Astrocyte of the spinal cord (primary cell): ENCODE measurements around the gene ENAH.
"Not testable (repeated sequence)": the region's sequence is repeated elsewhere in the genome, so short reads cannot be mapped to it uniquely, and the experiment has no call there.

Source experiments
- DNase-seq: peaks from one replicate; pipeline ENCODE4 v3.0.0; 2011; ENCODE audit warnings: low read depth, low spot score
- H3K4me3 ChIP-seq: 2 replicates; pipeline ENCODE4 v1.5.1; 2011; ENCODE audit warnings: low read depth, mild to moderate bottlenecking, low read length, moderate library complexity
- in situ Hi-C: cut with HindIII; loops from 2 replicates; pipeline ENCODE4 v1.10.0; 2017; ENCODE audit warnings: low sequenced_read_pairs
- TF ChIP-seq, protein P1 (sequence below): IDR thresholded peaks from 2 replicates; pipeline ENCODE4 v1.5.1; 2012; ENCODE audit warnings: low read depth, mild to moderate bottlenecking, low read length, inconsistent platforms

Gene ENAH

DNA sequence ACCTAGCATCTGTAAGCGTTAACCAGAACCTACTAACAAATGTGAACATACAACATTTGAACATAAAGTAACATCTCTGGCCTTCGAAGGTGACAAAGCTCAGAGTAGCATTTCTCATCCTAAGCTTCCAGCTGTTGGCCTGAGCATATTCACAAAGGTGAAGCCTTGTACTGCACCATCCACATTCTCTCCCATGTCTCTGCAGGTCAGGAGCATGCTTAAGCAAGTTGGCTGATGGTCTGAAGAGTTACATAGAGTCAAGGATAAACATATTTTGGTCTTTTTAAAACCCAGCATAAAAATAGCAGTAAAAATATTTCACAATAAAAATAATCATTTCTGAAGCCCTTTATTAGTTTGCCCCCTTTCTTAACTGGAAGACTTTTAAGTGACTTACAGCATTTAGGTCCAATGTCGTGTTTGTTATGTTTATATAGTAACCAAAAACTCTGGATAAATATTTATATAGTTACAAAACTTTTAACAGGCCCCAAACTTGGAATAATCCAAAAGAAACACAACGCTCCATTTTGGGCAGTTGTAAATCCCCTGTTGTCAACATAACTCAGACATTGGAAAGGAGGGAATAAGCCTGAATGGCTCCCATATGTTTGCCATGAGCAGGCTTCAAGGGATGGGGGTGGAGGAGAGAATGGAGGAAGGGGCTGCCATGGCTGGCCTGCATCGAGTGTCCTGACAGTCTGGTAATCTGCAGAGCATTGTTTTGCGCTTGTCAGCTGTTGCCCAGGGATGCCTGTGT is 42.8 kb upstream of the ENAH start:
- H3K4me3 ChIP-seq = no peak overlapping the region
- in situ Hi-C loops = no loop called here
- DNase-seq = no peak
- TF ChIP-seq, protein P1, sequence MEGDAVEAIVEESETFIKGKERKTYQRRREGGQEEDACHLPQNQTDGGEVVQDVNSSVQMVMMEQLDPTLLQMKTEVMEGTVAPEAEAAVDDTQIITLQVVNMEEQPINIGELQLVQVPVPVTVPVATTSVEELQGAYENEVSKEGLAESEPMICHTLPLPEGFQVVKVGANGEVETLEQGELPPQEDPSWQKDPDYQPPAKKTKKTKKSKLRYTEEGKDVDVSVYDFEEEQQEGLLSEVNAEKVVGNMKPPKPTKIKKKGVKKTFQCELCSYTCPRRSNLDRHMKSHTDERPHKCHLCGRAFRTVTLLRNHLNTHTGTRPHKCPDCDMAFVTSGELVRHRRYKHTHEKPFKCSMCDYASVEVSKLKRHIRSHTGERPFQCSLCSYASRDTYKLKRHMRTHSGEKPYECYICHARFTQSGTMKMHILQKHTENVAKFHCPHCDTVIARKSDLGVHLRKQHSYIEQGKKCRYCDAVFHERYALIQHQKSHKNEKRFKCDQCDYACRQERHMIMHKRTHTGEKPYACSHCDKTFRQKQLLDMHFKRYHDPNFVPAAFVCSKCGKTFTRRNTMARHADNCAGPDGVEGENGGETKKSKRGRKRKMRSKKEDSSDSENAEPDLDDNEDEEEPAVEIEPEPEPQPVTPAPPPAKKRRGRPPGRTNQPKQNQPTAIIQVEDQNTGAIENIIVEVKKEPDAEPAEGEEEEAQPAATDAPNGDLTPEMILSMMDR = no peak

DNA sequence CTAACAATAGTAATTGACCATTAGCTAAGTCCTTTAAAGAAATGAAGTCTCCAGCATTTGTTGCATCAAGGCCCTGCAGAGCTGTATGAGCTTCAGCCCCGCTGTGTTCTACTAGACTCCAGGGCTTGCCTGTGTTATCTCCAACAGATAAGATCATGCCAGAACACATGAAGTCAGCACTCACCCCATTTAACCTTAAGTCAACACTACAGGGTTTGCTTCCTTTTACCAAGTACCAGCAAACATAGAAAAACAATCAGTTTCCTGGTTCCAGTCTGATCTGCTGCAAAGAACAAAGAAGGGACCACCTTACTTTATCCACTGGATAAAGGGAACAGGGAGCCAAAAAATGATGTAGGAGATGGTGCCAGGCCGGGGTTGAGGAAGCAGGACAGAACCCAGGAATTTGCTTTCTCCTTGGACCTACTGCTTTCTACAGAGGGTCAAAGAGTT is 41.3 kb upstream of the ENAH start:
- TF ChIP-seq, protein P1 = no peak
- in situ Hi-C loops = no loop called here
- no peak overlapping the region for H3K4me3 ChIP-seq
- DNase-seq = peak; percentile 41

GRCh38 chr1:225693697-225694096 is 40.8 kb upstream of the ENAH start:
- H3K4me3 ChIP-seq, DNase-seq, in situ Hi-C loops: not testable (repeated sequence)

DNA sequence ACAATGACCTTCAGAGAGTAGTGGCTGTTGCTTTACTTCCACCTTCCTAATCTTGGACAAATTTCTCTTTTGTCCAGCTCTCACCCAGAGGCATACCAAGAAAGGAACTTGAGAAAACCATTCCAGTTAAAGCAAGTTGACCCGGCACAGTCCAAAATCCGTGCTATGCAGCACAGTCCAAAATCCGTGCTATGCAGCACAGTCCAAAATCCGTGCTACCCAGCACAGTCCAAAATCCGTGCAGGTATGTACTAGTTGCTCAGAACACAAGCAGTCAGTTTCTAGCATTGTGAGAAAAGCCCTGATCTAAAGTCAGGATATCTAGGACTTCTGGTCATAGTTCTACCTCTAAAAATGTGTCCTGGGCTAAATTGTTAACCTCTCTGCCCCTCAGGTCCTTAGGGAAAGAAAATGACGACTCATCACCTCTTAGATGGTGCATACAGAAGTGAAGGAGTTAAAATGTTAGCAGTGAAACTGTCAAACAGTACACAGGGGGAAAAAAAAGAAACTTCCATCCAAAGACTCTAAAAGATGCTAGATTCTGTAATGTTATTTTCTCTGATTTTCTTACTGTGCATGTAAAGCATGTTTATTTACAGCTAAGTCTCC is 40.3 kb upstream of the ENAH start:
- DNase-seq = no peak

GRCh38 chr1:225692517-225692879 is 39.6 kb upstream of the ENAH start:
- H3K4me3 ChIP-seq = no peak overlapping the region
- in situ Hi-C loops = no loop called here
- TF ChIP-seq, protein P1 = no peak
- DNase-seq = no peak

More for the DNA sequence above, 40.3 kb upstream of the ENAH start:
- in situ Hi-C loops = no loop called here
- H3K4me3 ChIP-seq = no peak overlapping the region
- TF ChIP-seq, protein P1 = no peak

DNA sequence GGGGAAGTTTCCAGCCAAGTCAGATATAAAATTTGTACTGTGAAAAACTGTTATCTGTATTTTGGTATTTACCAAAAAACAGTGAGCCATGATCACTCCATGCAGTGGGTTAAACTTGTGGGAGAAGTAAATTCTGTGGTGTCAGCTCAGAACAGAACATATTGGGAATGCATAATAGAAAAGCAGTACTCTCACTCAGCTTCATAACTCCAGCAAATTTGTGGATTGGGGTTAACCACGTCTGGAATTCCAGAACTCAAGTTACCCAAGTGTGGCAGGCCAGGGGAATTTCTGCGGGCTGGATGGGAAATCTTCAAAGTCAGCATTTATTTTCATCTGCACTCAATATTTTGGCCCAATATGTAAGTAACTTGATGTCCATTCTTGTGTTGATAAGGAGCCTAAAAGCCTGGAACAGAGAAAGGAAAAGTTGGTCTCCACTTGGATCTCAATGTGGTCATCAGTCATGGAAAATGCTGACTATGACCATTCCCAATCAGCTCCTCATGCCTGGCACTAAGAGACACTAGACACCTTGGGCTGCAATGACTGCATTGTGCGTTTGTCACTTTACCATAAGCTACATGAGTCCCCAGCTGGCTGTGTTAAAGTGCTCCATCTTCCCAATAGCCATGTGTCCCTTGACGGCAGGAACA is 39.1 kb upstream of the ENAH start:
- in situ Hi-C loops = no loop called here
- TF ChIP-seq, protein P1 = no peak
- no peak overlapping the region for H3K4me3 ChIP-seq
- peak; percentile 92 for DNase-seq

DNA sequence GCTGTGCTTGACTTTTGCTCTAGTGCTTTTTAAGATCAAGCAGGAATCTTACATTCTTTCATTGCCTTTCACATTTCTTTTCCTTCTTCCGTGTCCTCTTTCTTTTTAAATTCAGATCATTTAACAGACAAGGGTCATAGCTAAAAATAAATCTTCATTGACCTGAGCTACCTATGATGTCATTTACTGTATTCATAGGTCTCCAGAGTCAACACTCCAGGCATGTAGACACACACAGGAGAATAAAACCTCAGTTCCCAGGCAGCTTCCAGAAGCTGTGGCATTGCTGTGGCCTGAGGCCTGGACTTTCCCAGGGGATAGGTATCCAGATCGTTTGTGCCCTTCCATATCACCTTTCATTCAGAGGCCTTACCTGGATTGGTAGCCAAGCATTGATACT is 38.5 kb upstream of the ENAH start:
- peak; percentile 74 for DNase-seq
- H3K4me3 ChIP-seq = no peak overlapping the region
- in situ Hi-C loops = no loop called here
- TF ChIP-seq, protein P1 = no peak
